ENCODE data around the gene COX6B1.
"Not testable (repeated sequence)": the region's sequence is repeated elsewhere in the genome, so short reads cannot be mapped to it uniquely, and the experiment has no call there.

Gene COX6B1, protein sequence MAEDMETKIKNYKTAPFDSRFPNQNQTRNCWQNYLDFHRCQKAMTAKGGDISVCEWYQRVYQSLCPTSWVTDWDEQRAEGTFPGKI

DNA sequence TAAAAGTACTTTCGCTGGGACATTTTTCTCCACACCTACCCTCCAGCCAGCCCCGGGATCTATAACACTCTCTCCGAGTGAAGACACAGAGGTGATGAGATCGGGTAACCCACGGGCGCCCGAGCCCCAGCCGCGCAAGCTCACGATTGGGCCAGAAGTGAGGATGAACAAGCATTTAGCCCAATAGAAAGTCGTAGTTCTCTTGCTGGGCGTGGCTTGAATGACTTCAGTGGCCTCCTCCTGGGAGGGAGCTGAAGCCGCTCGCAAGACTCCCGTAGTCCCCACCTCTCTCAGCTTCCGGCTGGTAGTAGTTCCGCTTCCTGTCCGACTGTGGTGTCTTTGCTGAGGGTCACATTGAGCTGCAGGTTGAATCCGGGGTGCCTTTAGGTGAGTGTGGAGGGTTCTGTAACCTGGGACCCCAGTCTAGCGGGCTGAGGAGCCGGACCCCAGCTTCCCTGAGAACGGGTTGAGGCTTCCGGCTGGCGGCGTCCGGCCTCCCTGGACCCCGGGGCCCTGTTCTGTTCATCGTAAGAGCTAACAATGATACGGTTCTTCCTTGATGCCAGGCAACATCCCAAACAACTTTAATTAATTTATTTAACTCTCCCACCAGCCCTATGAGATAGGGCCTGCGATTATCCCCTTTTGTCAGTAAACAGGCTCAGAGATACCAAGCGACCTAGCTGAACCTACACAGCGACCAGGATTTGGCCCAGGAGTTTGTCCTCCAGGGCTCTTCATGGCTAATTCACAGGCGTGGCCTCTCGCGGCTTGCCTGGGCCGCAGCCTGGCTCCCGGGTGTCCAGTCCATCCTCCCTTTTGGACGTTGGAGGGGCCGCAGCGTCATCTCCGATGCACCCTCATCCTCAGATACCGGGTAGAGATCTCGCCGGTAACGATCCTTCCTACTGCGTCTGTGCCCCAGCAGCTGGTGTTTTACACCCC, at the start of gene COX6B1:
Gene COX6B1 (plus strand): TSS at position 307 of the 945 bp plus-strand sequence. CDS start 2,921 bp downstream, outside the sequence.
- DNase-seq: peak; percentile 92

DNA sequence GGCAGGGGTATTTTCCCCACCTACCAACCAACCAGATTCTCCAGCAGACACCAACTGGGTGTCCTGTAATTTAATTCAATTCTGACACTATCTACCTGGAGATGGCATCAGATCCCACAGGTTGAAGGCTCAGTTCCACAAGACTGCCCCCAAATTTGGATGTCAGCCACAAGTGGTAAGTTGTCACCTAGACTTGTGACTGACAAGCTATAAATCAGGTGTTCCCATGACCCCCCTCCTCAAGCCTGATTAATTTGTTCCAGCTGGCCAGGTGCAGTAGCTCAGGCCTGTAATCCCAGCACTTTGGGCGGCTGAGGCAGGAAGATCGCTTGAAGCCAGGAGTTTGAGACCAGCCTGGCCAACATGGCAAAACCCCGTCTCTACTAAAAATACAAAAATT, 46.2 kb upstream of the COX6B1 start:
- no peak for DNase-seq

DNA sequence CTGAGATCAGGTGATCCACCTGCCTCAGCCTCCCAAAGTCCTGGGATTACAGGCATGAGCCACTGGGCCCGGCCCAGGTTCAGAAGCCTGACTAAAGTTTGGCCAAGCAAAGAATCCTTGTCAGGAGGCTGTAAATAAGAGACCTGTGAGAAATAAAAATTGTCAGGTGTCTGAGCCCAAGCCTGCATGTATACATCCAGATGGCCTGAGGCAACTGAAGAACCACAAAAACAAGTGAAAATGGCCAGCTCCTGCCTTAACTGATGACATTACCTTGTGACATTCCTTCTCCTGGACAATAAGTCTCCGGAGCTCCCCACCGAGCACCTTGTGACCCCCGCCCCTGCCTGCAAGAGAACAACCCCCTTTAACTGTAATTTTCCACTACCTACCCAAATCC, 43.7 kb upstream of the COX6B1 start:
- not testable (repeated sequence) for DNase-seq

DNA sequence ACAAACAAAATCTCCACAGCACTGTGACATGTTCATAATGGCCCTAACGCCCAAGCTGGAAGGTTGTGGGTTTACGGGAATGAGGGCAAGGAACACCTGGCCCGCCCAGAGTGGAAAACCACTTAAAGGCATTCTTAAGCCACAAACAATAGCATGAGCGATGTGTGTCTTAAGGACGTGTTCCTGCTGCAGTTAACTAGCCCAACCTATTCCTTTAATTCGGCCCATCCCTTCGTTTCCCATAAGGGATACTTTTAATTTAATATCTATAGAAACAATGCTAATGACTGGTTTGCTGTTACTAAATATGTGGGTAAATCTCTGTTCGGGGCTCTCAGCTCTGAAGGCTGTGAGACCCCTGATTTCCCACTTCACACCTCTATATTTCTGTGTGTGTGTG, 41.0 kb upstream of the COX6B1 start:
- not testable (repeated sequence) for DNase-seq

DNA sequence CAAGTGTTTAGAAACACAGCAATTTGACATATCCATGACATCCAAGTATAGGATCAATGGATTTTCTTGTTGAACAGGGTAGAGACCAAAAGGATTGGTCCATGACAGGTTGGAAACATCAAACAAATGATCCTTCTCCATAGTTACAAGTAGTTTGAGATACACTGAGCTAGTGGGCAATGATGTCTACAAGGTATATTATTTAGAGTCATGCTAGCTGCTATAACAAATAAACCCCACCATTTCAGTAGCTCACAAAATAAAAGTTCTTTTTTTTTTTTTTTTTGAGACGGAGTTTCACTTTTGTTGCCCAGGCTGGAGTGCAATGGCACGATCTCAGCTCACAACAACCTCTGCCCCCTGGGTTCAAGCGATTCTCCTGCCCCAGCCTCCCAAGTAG, 40.5 kb upstream of the COX6B1 start:
- DNase-seq: no peak

DNA sequence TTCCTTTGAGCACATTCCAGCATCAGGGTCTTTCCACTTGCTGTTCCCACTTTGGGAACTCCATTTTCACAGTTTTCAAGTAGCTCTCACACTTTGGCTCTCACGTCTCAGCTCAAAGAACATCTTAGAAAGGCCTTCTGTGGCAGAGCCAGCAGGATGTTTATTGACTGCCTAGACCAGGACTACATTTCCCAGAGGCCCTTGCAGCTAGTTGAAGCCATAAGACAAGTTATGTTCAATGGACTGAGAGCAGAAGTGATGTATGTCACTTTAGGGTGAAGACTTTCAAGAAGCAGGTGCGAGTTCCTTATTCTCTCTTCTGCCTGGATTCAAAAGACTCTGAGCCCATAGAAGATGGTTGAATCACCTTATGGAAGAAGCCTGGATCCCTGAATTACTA, 39.9 kb upstream of the COX6B1 start:
- no peak for DNase-seq

DNA sequence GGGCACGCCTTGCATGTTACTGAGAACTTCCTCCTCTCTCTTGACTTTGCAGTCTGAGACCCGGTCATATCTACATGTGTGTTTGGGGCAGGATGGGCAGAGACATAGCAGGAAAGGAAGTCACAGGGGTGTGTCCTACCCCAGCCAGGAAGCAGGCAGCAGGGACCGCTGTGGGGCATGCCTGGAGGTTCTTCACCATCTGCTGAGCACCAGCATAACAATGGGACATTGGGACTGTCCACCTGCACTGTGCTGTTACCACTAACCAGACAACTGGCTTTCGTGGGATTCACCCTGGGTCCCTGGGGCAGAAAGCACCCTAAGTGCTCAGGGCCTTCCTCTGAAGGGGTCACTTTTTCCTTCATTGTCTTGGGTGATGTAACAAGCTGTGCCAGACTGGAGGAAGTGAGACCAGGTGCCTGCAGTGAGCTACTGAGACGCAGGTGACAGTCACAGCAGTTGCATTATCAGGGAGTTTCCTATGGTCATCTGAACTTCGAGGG, 38.2 kb upstream of the COX6B1 start:
- DNase-seq: no peak

DNA sequence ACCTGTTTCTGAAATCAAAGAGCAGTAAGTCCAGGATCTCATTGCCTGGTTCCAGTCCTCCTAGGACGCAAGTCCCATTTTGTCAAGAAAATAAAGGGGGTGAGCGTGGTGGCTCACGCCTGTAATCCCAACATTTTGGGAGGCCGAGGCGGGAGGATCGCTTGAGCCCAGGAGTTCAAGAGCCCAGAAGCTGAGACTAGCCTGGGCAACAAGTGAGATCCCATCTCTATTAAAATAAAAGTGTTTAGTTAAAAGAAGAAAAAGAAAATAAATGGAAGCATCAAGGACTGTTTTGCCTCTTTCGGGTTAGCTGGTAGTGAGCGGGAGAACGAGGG, 35.9 kb upstream of the COX6B1 start:
- DNase-seq: no peak

DNA sequence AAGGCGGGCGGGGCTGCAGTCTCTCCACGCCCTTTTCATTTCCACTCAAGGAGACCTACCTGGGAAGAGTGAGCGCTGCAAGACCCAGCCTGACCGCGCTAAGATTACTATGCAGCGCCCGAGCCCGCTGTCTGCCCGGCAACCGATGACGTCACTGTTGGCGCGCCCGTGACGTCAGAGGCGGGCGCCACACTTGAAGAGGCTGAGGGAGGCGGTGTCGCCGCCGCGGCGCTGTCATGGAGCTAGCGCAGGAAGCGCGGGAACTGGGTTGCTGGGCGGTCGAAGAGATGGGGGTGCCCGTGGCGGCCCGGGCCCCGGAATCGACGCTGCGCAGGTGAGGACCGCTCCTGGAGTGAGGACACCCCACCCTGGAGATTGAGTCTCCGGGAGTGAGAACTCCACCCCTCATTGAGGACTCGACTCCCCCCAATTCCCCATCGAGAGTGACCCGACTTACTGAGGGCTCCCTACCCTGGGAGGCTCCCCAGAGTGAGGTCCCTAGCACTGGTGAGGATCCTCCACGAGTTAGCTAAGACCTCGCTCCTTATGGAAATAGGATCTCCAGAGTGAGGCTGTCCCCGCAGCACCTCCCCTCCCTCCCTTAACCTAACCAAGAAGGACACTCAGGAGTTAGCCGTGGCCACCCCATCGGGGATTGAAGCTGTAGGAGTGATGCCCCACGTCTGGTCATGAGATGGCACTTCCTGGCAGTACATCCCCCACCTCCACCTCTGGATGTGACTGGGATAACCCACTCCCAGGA, 35.4 kb upstream of the COX6B1 start, which contains the start of gene HAUS5:
Gene HAUS5 (plus strand): TSS at position 177 of the 763 bp plus-strand sequence. CDS start 60 bp downstream, at position 237.
- peak; percentile 98 for DNase-seq

DNA sequence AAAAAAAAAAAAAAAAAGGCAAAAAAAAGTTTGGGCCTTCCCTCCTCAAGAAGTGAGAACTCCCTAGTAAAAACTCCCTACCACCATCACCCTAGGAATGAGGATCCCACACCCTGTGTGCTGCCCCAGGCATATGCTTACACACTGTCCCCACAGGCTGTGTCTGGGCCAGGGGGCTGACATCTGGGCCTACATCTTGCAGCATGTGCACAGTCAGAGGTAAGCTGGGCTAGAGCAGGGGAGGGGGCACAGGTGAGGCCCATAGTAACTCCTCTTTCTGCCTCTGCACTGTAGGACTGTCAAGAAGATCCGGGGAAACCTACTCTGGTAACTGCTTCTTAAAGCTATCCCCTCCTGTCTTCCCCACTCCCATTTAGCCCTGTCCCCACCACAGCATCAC, 34.5 kb upstream of the COX6B1 start:
- DNase-seq: no peak

DNA sequence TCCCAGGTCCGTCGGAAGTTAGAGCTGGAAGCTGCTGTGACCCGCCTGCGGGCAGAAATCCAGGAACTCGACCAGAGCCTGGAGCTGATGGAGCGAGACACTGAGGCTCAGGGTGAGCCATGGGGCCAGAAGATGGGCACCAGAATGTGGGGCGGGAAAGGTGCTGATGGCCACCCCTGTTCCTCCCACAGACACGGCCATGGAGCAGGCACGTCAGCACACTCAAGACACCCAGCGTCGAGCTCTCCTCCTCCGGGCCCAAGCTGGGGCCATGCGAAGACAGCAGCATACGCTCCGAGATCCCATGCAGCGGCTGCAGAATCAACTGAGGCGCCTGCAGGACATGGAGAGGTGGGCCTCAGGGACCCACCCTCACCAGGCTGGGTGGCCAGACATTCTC, 33.1 kb upstream of the COX6B1 start:
- DNase-seq: no peak

DNA sequence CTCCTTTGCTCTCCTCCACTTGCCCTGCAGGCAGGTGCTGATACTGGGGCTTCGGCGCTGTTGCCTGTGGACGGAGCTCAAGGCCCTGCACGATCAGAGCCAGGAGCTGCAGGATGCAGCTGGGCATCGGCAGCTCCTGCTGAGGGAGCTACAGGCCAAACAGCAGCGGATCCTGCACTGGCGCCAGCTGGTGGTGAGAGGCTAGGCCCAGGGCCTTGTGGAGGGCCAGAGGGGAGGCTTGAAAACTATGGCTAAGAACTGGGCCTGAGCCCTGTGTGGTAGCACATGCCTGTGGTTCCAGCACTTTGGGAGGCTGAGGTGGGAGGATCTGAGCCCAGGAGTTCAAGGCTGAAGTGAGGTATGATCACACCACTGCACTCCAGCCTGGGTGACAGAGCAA, 29.3 kb upstream of the COX6B1 start:
- DNase-seq: no peak

DNA sequence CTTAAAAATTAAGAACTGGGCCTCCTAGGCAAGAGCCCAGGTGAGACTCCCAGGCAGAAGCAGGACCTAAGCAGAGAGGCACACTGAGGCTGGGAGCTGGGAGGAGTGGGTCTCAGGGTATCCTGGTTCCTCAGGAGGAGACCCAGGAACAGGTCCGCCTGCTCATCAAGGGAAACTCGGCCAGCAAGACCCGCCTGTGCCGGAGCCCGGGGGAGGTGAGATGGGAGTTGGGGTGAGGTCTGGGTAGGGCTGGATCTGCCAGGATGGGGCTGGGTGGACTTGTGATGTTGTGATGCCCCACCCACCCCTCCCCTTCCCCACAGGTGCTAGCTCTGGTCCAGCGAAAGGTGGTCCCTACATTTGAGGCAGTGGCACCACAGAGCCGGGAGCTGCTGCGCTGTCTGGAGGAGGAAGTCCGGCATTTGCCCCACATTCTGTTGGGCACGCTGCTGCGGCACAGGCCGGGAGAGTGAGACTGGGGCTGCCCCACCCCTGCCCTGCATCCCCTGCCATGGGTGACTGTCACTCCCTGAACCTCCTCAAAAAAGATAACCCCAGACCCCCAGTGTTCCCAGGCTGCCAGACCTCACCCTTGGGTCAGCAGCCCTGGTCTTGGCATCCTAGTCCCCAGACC, 28.7 kb upstream of the COX6B1 start:
- DNase-seq: no peak

DNA sequence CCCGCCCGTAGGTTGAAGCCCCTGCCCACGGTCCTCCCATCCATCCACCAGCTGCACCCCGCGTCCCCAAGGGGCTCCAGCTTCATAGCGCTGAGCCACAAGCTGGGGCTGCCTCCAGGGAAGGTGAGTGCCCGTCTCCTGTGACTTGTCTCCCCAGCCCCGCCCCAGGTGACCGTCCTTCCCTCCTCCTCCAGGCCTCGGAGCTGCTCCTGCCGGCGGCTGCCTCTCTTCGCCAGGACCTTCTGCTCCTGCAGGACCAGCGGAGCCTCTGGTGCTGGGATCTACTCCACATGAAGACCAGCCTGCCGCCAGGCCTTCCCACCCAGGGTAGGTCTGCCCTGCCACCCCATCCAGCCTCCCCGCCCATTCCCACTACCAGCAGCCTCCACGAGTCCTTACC, 28.1 kb upstream of the COX6B1 start:
- no peak for DNase-seq

DNA sequence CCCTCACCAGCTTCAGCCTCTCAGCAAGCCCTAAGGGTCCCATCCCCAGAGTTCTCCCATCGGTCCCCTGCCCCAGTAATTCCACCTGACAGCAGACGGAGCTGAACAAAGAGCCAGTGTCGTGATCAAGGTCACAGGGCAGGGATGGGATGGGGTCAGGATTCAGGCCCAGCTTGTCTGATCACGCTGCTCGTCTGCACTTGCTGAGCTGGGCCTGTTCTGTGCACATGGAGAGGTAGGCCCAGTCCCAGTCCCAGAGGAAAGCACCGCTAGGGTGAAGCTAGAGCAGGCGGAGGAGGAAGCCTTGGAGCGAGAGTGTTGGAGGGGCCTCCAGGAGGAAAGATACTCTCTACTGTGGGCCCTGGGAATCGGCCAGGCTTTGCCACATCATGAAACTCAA, 26.4 kb upstream of the COX6B1 start:
- DNase-seq: no peak

DNA sequence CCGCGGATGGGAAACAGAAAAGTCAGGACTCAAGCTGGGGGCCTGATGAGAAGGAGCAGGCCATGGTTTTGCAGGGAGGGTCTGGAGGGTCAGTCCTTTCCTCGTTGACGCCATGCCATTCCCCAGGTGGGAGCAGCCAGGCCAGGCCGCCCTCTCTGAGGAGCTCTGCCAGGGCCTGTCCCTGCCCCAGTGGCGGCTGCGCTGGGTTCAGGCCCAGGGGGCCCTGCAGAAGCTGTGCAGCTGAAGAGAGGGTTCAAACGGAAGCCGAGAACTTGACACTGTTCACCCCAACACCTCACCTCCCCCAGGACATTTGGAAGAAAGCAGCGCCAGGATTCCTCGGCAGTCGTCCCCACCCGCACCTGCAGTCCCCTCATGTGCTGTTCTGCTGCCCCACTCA, 25.4 kb upstream of the COX6B1 start:
- no peak for DNase-seq

DNA sequence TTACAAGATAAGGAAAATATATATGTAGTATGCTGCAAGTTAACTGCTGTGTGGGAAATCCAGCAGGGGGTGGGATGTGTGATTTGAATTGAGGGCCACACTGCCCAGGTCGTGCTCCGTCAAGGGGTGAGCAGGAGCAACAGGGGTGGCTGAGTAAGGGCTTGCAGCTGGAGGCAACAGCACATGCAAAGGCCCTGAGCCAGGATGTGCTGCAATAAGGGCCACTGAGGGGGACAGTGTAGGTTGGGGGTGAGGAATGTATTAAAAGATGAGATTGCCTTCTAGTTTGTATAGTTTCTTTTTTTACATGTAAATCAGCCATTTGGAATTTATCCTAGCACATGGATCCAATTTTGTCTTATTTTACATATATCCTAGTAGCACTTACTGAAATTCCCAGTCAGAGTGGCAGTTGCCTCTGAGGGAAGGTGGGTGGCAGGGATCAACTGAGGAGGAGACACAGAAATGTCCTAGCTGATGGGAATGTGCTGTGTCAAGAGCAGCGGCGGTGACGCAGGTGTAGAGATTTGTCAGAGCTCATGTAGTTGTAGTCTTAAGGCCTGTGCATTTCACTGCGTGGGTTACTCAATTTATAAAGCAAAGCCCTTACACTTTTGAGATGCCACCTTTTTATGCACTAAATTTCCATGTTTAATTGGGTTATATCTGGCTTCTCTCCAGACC, 24.7 kb upstream of the COX6B1 start:
- no peak for DNase-seq

DNA sequence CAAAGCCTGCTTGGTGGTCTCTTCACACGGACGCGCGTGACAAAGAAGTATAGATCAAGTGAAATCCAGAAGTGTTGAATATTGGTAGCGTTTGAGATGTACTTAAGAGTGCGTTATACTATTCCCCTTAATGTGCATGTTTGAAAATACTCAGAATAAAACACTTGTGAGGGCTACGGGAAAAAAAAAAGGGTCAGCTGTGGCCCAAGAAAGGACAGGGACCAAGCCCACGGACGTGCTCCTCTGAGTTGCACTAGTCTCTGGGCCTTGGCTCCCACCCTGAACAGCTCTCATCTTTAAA, 19.9 kb upstream of the COX6B1 start:
- DNase-seq: no peak

DNA sequence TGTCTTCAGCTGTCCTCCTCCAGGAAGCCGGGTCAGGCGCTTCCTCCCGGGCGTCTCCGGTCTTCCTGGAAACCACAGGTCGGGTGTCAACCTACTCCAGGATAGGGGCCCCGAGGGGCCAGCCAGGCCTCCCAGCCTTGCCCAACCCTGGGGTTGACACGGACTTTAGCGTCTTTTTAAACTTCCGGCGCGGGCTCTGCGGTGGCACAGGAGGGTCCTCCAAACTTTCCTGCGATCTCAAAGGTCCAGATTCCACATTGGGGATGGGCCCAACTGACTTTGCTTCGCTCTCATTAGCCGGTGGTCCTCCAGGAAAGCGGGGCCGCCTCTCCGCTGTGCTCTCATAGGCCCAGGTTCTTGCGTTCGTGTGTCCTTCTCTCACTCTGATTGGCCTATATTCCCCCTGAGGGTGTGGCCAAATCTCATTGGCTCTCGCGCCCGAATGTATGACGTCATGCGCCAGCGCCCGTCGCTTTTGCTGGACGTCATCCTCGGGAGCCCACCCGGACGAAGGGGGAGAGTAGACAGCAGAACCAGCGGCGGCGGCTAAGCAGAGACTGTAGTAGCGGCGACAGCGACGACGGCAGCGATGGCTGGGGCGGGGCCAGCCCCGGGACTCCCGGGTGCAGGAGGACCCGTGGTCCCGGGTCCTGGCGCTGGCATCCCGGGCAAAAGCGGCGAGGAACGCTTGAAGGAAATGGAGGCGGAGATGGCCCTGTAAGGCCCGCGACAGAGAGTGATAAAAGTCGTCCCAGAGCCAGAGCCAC, 19.4 kb upstream of the COX6B1 start, which contains the start of gene RBM42:
Gene RBM42 (plus strand): TSS at position 472 of the 767 bp plus-strand sequence. CDS start 118 bp downstream, at position 590.
- peak; percentile 99 for DNase-seq

DNA sequence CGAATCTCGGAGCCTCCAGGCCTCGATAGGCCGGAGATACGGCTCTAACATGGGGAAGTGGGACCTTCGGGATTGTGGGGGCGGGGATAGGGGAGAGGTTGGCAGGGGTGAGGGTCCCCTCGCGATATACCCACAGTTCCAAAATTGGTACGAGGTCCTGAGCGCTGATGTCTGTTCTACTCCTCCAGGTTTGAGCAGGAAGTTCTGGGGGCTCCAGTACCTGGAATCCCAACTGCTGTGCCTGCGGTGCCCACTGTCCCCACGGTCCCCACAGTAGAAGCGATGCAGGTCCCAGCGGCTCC, 18.8 kb upstream of the COX6B1 start:
- DNase-seq: no peak

DNA sequence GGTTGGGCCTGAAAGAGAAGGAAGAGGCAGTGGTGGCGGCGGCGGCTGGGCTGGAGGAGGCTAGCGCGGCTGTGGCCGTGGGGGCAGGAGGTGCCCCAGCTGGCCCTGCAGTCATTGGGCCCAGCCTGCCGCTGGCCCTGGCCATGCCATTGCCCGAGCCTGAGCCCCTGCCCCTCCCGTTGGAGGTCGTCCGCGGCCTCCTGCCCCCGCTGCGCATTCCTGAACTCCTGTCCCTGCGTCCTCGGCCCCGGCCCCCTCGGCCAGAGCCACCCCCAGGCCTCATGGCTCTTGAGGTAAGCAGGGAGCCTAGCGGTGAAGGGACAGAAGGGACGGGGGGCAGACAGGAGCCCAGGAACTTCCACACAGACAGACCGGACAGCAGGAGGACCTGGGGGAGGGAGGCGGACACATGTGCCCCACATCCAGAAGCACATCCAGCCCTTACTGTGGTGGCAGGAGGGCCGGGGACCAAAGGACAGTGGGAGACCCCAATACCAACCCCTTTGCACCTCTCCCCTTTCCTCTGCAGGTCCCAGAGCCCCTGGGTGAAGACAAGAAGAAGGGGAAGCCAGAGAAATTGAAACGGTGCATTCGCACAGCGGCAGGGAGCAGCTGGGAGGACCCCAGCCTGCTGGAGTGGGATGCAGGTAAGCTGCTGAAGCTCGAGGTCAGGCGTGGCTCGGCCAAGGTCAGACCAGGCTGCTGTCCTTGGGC, 14.2 kb upstream of the COX6B1 start:
- DNase-seq: no peak

All from stimulated activated CD8-positive, alpha-beta memory T cell treated with anti-CD3 and anti-CD28 coated beads, Interleukin-4, amount 100 ng/mL, for 48 hours (primary cell).